Epithelial cell of proximal tubule (primary cell): ENCODE results near the gene KANK3. TPM values are rescaled to one million over a fixed set of nuclear protein-coding genes. Genes with fewer than 3 reads are reported as not detected.
"Not testable (repeated sequence)": the region's sequence is repeated elsewhere in the genome, so short reads cannot be mapped to it uniquely, and the experiment has no call there.

Experiments
- DNase-seq: peaks from one replicate; pipeline ENCODE4 v3.0.0-alpha.2; 2011; ENCODE audit warnings: low read depth
- H3K4me3 ChIP-seq: 2 replicates; pipeline ENCODE4 v1.5.1; 2011; ENCODE audit warnings: low read depth, mild to moderate bottlenecking, low read length
- CTCF ChIP-seq: conservative IDR thresholded peaks from 2 replicates; pipeline ENCODE4 v1.5.1; 2012; ENCODE audit warnings: low read depth, mild to moderate bottlenecking, low read length
- total RNA-seq: library from RNA; depleted of rRNA; stranded (reverse); fragments of >200 nt; gene quantifications from 2 replicates; pipeline ENCODE4 v1.2.3, GENCODE V29; 2015

Gene KANK3
- total RNA-seq, 1 donor from 2014 or later, result 2.2 TPM

- no peak for TF ChIP-seq CTCF
- DNase-seq, result no peak
- no peak overlapping the region for H3K4me3 ChIP-seq
These were observed 44.9 kb upstream of the KANK3 start for GRCh38 chr19:8387688-8388611.

- DNase-seq, result no peak
- H3K4me3 ChIP-seq, result no peak overlapping the region
- TF ChIP-seq CTCF, result no peak
These were observed 43.9 kb upstream of the KANK3 start for GRCh38 chr19:8386990-8387389.

- not testable (repeated sequence) for DNase-seq, H3K4me3 ChIP-seq
These were observed 43.4 kb upstream of the KANK3 start for GRCh38 chr19:8386419-8386818.

GRCh38 chr19:8385566-8385965 is 42.5 kb upstream of the KANK3 start:
- not testable (repeated sequence) for DNase-seq, H3K4me3 ChIP-seq

GRCh38 chr19:8385103-8385502 is 42.0 kb upstream of the KANK3 start:
- not testable (repeated sequence) for H3K4me3 ChIP-seq, DNase-seq

- not testable (repeated sequence) for DNase-seq, H3K4me3 ChIP-seq
These were observed 41.5 kb upstream of the KANK3 start for GRCh38 chr19:8384569-8384968.

- not testable (repeated sequence) for DNase-seq, H3K4me3 ChIP-seq
These were observed 36.3 kb upstream of the KANK3 start for GRCh38 chr19:8379156-8379891.

GRCh38 chr19:8377598-8377997 is 34.5 kb upstream of the KANK3 start:
- TF ChIP-seq CTCF, result no peak
- no peak for DNase-seq
- H3K4me3 ChIP-seq, result no peak overlapping the region

- DNase-seq, result not testable (repeated sequence)
These were observed 33.4 kb upstream of the KANK3 start for GRCh38 chr19:8376373-8376974.

GRCh38 chr19:8375766-8376165 is 32.7 kb upstream of the KANK3 start:
- DNase-seq, result not testable (repeated sequence)

More at GRCh38 chr19:8376373-8376974, 33.4 kb upstream of the KANK3 start:
- not testable (repeated sequence) for H3K4me3 ChIP-seq

More at GRCh38 chr19:8375766-8376165, 32.7 kb upstream of the KANK3 start:
- H3K4me3 ChIP-seq, result not testable (repeated sequence)
